ENCODE measurements around the gene RPS28.

GRCh38 chr19:8325454-8325853 is 4.2 kb downstream of the RPS28 start:
- TF ChIP-seq CTCF (optimal IDR thresholded peaks at IDR 0.05 in 1 of 3, IDR thresholded peaks at IDR 0.05 in 1 of 3, conservative IDR thresholded peaks at IDR 0.05 in 1 of 3; ENCODE audit: extremely low read depth in 1 of 3, insufficient read depth in 2 of 3, low read length in 3 of 3) (no peak), EZH2 (IDR thresholded peaks at IDR 0.05; ENCODE audit: low read length) (no peak)
